OCI-LY7 (cell line): ENCODE results near the gene ZNF480. TPM values are rescaled to one million over a fixed set of nuclear protein-coding genes. Genes with fewer than 3 reads are reported as not detected.

Experiments
- BruUV-seq: library from RNA; stranded (reverse); fragments of 400-500 nt; replicated peaks from 2 replicates; lab custom pipeline; 2021; lab: Mats Ljungman, UMichigan
- CTCF ChIA-PET: fragments of 300-600 bp; sonication (Branson Sonifier 250); formaldehyde crosslinking; loops from one replicate; lab custom pipeline; 2022; ENCODE audit warnings: antibody characterized with exemption; ENCODE audit not compliant: unreplicated experiment; lab: Charles Lee
- POLR2A ChIA-PET: fragments of 300-600 bp; sonication (Branson Sonifier 250); formaldehyde crosslinking; loops from one replicate; lab custom pipeline; 2022; ENCODE audit warnings: antibody characterized with exemption; lab: Charles Lee
- DNase-seq: peaks from one replicate; pipeline ENCODE4 v3.0.0-alpha.2; 2015; ENCODE audit warnings: low spot score
- H2AFZ ChIP-seq: fragments of 200-600 bp; sonication (generic), shearing (Covaris generic); 2 replicates; pipeline ENCODE4 v1.6.1; 2014; ENCODE audit warnings: mild to moderate bottlenecking, antibody characterized with exemption, low read length, moderate library complexity
- H3K27ac ChIP-seq: fragments of 200-600 bp; sonication (generic); 2 replicates; pipeline ENCODE4 v1.5.1; 2014; ENCODE audit warnings: mixed run types, low read depth, mild to moderate bottlenecking, moderate library complexity, low read length, inconsistent platforms; ENCODE audit not compliant: poor library complexity, severe bottlenecking
- H3K36me3 ChIP-seq: fragments of 200-600 bp; sonication (generic); 2 replicates; pipeline ENCODE4 v1.6.1; 2014; ENCODE audit warnings: mild to moderate bottlenecking, antibody characterized with exemption, low read length, moderate library complexity, mixed read lengths; ENCODE audit not compliant: insufficient read depth
- H3K4me1 ChIP-seq: fragments of 200-600 bp; sonication (generic); 2 replicates; pipeline ENCODE4 v1.5.1; 2014; ENCODE audit warnings: mild to moderate bottlenecking, low read length; ENCODE audit not compliant: insufficient read depth, poor library complexity, severe bottlenecking
- H3K4me2 ChIP-seq: fragments of 200-600 bp; sonication (generic); 2 replicates; pipeline ENCODE4 v1.6.1; 2014; ENCODE audit warnings: mild to moderate bottlenecking, low read length
- H3K4me3 ChIP-seq: fragments of 200-600 bp; sonication (generic); 2 replicates; pipeline ENCODE4 v1.5.1; 2014; ENCODE audit warnings: mild to moderate bottlenecking, low read depth, low read length; ENCODE audit not compliant: poor library complexity, severe bottlenecking
- H3K79me2 ChIP-seq: fragments of 200-600 bp; sonication (generic); 2 replicates; pipeline ENCODE4 v1.6.1; 2016; ENCODE audit warnings: low read depth, mild to moderate bottlenecking, low read length, moderate library complexity, mixed read lengths; ENCODE audit not compliant: insufficient read depth
- H3K9me2 ChIP-seq: fragments of 200-600 bp; sonication (generic); 2 replicates; pipeline ENCODE4 v1.6.1; 2016; ENCODE audit warnings: mild to moderate bottlenecking, low read length, mixed read lengths; ENCODE audit not compliant: insufficient read depth
- H3K9me3 ChIP-seq: fragments of 200-600 bp; sonication (generic); 2 replicates; pipeline ENCODE4 v1.6.1; 2014; ENCODE audit warnings: mild to moderate bottlenecking, mixed run types, low read length, mixed read lengths
- H4K20me1 ChIP-seq: fragments of 200-600 bp; sonication (generic); 2 replicates; pipeline ENCODE4 v1.6.1; 2014; ENCODE audit warnings: mild to moderate bottlenecking, antibody characterized with exemption, low read length, moderate library complexity, mixed read lengths; ENCODE audit not compliant: insufficient read depth
- EZH2phosphoT487 ChIP-seq: fragments of 200-600 bp; sonication (generic); IDR thresholded peaks from 2 replicates; pipeline ENCODE4 v1.6.1; 2018; ENCODE audit warnings: low read depth, borderline replicate concordance, mild to moderate bottlenecking, mixed run types, antibody characterized with exemption, low read length, moderate library complexity, mixed read lengths
- intact Hi-C: fragments of 100-400 bp; cut with micrococcal nuclease; formaldehyde crosslinking; loops from one replicate; pipeline ENCODE4 v1.10.0; 2022; ENCODE audit not compliant: unreplicated experiment
- total RNA-seq, 2 experiments: library from RNA; depleted of rRNA in 1 of 2; stranded (reverse); fragments of >200 nt in 1 of 2; shearing (Covaris generic) in 1 of 2; gene quantifications; 2 replicates each; pipeline ENCODE4 v1.2.3, GENCODE V29; 2014 to 2022
- TF ChIP-seq, protein P1 (sequence below): fragments of 200-600 bp; sonication (generic); conservative IDR thresholded peaks from 2 replicates; pipeline ENCODE4 v1.5.1; 2014; ENCODE audit warnings: mild to moderate bottlenecking, antibody characterized with exemption, low read length, moderate library complexity, mixed read lengths

ZNF480 gene
- total RNA-seq, 2 experiments from 2014 or later, result 12.0 to 15.5 TPM

DNA sequence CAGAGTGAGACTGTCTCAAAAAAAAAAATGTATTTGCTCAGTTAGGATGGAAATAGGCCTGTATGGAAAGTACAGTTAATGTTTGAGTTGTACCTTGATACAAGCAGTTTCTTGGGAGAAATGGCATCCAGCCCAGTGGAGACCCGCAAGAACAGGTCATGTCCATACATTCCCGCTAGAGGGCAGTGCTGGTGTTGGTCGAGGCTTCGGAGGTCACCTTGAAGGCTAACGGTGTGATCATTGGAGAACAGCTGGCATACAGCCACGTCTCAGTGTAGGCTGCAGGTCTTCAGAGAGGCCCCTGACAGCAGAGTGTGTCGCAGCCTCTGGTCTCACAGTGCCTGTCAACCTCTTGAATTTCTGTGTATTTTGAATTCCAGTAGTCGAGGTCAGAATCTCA, 46.6 kb downstream of the ZNF480 start:
- no peaks in the 10 kb centered on the region for H3K4me1 ChIP-seq
- peak; percentile 79 for DNase-seq
- no TSS peak for BruUV-seq

GRCh38 chr19:52345162-52345561, 48.2 kb downstream of the ZNF480 start:
- Histone ChIP-seq H3K9me3 (no peaks in the 10 kb centered on the region), H3K27ac (no peak overlapping the region), H3K79me2 (no peaks in the 10 kb centered on the region), H3K9me2 (no peaks in the 10 kb centered on the region), H3K4me1 (no peaks in the 10 kb centered on the region), H4K20me1 (no peaks in the 10 kb centered on the region), H3K36me3 (no peaks in the 10 kb centered on the region), H3K4me2 (no peak overlapping the region), H2AFZ (no peak overlapping the region), H3K4me3 (no peak overlapping the region)
- TF ChIP-seq, protein P1, sequence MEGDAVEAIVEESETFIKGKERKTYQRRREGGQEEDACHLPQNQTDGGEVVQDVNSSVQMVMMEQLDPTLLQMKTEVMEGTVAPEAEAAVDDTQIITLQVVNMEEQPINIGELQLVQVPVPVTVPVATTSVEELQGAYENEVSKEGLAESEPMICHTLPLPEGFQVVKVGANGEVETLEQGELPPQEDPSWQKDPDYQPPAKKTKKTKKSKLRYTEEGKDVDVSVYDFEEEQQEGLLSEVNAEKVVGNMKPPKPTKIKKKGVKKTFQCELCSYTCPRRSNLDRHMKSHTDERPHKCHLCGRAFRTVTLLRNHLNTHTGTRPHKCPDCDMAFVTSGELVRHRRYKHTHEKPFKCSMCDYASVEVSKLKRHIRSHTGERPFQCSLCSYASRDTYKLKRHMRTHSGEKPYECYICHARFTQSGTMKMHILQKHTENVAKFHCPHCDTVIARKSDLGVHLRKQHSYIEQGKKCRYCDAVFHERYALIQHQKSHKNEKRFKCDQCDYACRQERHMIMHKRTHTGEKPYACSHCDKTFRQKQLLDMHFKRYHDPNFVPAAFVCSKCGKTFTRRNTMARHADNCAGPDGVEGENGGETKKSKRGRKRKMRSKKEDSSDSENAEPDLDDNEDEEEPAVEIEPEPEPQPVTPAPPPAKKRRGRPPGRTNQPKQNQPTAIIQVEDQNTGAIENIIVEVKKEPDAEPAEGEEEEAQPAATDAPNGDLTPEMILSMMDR, result no peak
- no peak for TF ChIP-seq EZH2phosphoT487
- POLR2A ChIA-PET, result no interaction called here
- CTCF ChIA-PET, result no interaction called here
- BruUV-seq, result no TSS peak
- DNase-seq, result no peak
- intact Hi-C loops, result no loop called here

More for the DNA sequence above, 46.6 kb downstream of the ZNF480 start:
- intact Hi-C loops, result no loop called here
- ChIA-PET CTCF (no interaction called here), POLR2A (no interaction called here)
- Histone ChIP-seq H2AFZ (no peak overlapping the region), H3K9me2 (no peaks in the 10 kb centered on the region), H3K4me2 (no peak overlapping the region), H3K9me3 (no peaks in the 10 kb centered on the region), H3K36me3 (no peaks in the 10 kb centered on the region), H3K4me3 (no peak overlapping the region), H3K27ac (no peak overlapping the region), H4K20me1 (no peaks in the 10 kb centered on the region), H3K79me2 (no peaks in the 10 kb centered on the region)
- TF ChIP-seq EZH2phosphoT487, result no peak
- TF ChIP-seq, protein P1, result peak; percentile 83

GRCh38 chr19:52351512-52351911, 54.5 kb downstream of the ZNF480 start:
- H3K4me2 ChIP-seq, result no peak overlapping the region
- BruUV-seq, result no TSS peak
- CTCF ChIA-PET, result no interaction called here
- no peaks in the 10 kb centered on the region for H4K20me1 ChIP-seq
- no peaks in the 10 kb centered on the region for H3K79me2 ChIP-seq
- intact Hi-C loops, result no loop called here
- TF ChIP-seq EZH2phosphoT487, result no peak
- TF ChIP-seq, protein P1, result peak; percentile 69
- DNase-seq, result peak; percentile 51
- H3K9me2 ChIP-seq, result no peaks in the 10 kb centered on the region
- no peak overlapping the region for H3K4me3 ChIP-seq
- H3K9me3 ChIP-seq, result no peaks in the 10 kb centered on the region
- no peak overlapping the region for H2AFZ ChIP-seq
- no peak overlapping the region for H3K27ac ChIP-seq
- no peaks in the 10 kb centered on the region for H3K4me1 ChIP-seq
- no peaks in the 10 kb centered on the region for H3K36me3 ChIP-seq
- POLR2A ChIA-PET, result no interaction called here
